ENCODE data around the gene ATAD3C. TPM values are rescaled to one million over a fixed set of nuclear protein-coding genes. Genes with fewer than 3 reads are reported as not detected.

Gene ATAD3C
- polyA plus RNA-seq, 1 of the 3 experiments (the other 2 are of a cell fraction) = 0.38 TPM

GRCh38 chr1:1421907-1422464 lies 27.5 kb upstream of the ATAD3C start:
- Histone ChIP-seq H3K4me3 (ENCODE audit: low read depth in 2 of 2, low read length in 1 of 2) (no peak overlapping the region), H3K9ac (no peak overlapping the region), H3K27me3 (ENCODE audit: insufficient read depth) (no peaks in the 10 kb centered on the region), H3K9me3 (no peaks in the 10 kb centered on the region), H2AFZ (ENCODE audit: low read depth) (no peak overlapping the region), H3K4me2 (no peak overlapping the region), H3K36me3 (replicated peaks in 1 of 2; ENCODE audit: control insufficient read depth in 1 of 2, insufficient read depth in 2 of 2, low read length in 1 of 2) (no peaks in the 10 kb centered on the region), H3F3A (replicated peaks; ENCODE audit: insufficient read depth) (no peaks in the 10 kb centered on the region), H4K20me1 (ENCODE audit: insufficient read depth) (no peaks in the 10 kb centered on the region), H3K79me2 (ENCODE audit: insufficient read depth) (no peaks in the 10 kb centered on the region), H3K27ac (ENCODE audit: low read depth in 2 of 2, low read length in 1 of 2) (no peak overlapping the region), H3K9me2 (no peaks in the 10 kb centered on the region), H3K4me1 (ENCODE audit: control insufficient read depth in 1 of 2, insufficient read depth in 2 of 2, low read depth in 1 of 2, low read length in 1 of 2) (no peaks in the 10 kb centered on the region; a peak in 2 of 4 replicates)
- ChIA-PET CTCF (interaction anchor here (0.8 to 2.8 kb wide), 3 partner anchors 14 to 84 kb away, joined by 3 to 14 read pairs (median 3); partner anchors contain the start of gene MRPL20), POLR2A (no interaction called here)
- WGBS (ENCODE audit: low lambda C conversion rate) = 100% methylated on average over 3 of the region's 7 CpGs
- peak; percentile 34 for DNase-seq
- TF ChIP-seq NRF1 (IDR thresholded peaks at IDR 0.05; ENCODE audit: low read depth, low read length) = no peak
- no peak for TF ChIP-seq NFIC (IDR thresholded peaks at IDR 0.05; ENCODE audit: borderline replicate concordance)
- TF ChIP-seq ELF1 (IDR thresholded peaks at IDR 0.05) = no peak

GRCh38 chr1:1422465-1423244 lies 26.8 kb upstream of the ATAD3C start:
- H3K4me3 ChIP-seq (ENCODE audit: low read depth in 2 of 2, low read length in 1 of 2) = no peak overlapping the region
- 81% methylated on average over 12 of the region's 29 CpGs for WGBS (ENCODE audit: low lambda C conversion rate)
- H3K4me1 ChIP-seq (ENCODE audit: control insufficient read depth in 1 of 2, insufficient read depth in 2 of 2, low read depth in 1 of 2, low read length in 1 of 2) = no peaks in the 10 kb centered on the region; a peak in 2 of 4 replicates
- no peak overlapping the region for H3K4me2 ChIP-seq
- no peaks in the 10 kb centered on the region for H3K79me2 ChIP-seq (ENCODE audit: insufficient read depth)
- H3K9me2 ChIP-seq = no peaks in the 10 kb centered on the region
- no peak for DNase-seq
- no peaks in the 10 kb centered on the region for H3F3A ChIP-seq (replicated peaks; ENCODE audit: insufficient read depth)
- H3K36me3 ChIP-seq (replicated peaks in 1 of 2; ENCODE audit: control insufficient read depth in 1 of 2, insufficient read depth in 2 of 2, low read length in 1 of 2) = no peaks in the 10 kb centered on the region
- no peaks in the 10 kb centered on the region for H3K27me3 ChIP-seq (ENCODE audit: insufficient read depth)
- H2AFZ ChIP-seq (ENCODE audit: low read depth) = peak overlapping the region; percentile 68; the same call in 1 of the 2 replicates
- H3K27ac ChIP-seq (ENCODE audit: low read depth in 2 of 2, low read length in 1 of 2) = no peak overlapping the region
- TF ChIP-seq TEAD4 (IDR thresholded peaks at IDR 0.05; ENCODE audit: borderline replicate concordance, insufficient read depth) (no peak), YY1 (IDR thresholded peaks at IDR 0.05; ENCODE audit: low read depth) (peak; percentile 69; the same call in 1 of the 2 replicates)
- CTCF ChIA-PET = interaction anchor here (0.8 to 2.8 kb wide), 3 partner anchors 15 to 83 kb away, joined by 3 to 14 read pairs (median 3); partner anchors contain the start of gene MRPL20
- POLR2A ChIA-PET = no interaction called here
- no peak overlapping the region for H3K9ac ChIP-seq
- H3K9me3 ChIP-seq = no peaks in the 10 kb centered on the region
- no peaks in the 10 kb centered on the region for H4K20me1 ChIP-seq (ENCODE audit: insufficient read depth)

GRCh38 chr1:1423245-1423597 lies 26.3 kb upstream of the ATAD3C start:
- TF ChIP-seq GATA2 (CRISPR knock-in tag; IDR thresholded peaks at IDR 0.05) (no peak), RXRA (IDR thresholded peaks at IDR 0.05; ENCODE audit: borderline replicate concordance, low read depth) (no peak)
- no peak overlapping the region for H3K27ac ChIP-seq (ENCODE audit: low read depth in 2 of 2, low read length in 1 of 2)
- CTCF ChIA-PET = no interaction called here
- DNase-seq = no peak
- H3K4me3 ChIP-seq (ENCODE audit: low read depth in 2 of 2, low read length in 1 of 2) = no peak overlapping the region
- no peak overlapping the region for H3K4me2 ChIP-seq
- H2AFZ ChIP-seq (ENCODE audit: low read depth) = no peak overlapping the region
- H3K27me3 ChIP-seq (ENCODE audit: insufficient read depth) = no peaks in the 10 kb centered on the region
- H3K4me1 ChIP-seq (ENCODE audit: control insufficient read depth in 1 of 2, insufficient read depth in 2 of 2, low read depth in 1 of 2, low read length in 1 of 2) = no peaks in the 10 kb centered on the region; a peak in 2 of 4 replicates
- POLR2A ChIA-PET = no interaction called here
- 92% methylated on average over 7 of the region's 7 CpGs for WGBS (ENCODE audit: low lambda C conversion rate)
- H4K20me1 ChIP-seq (ENCODE audit: insufficient read depth) = no peaks in the 10 kb centered on the region
- H3K9me3 ChIP-seq = no peaks in the 10 kb centered on the region
- H3F3A ChIP-seq (replicated peaks; ENCODE audit: insufficient read depth) = no peaks in the 10 kb centered on the region
- no peak overlapping the region for H3K9ac ChIP-seq
- H3K79me2 ChIP-seq (ENCODE audit: insufficient read depth) = no peaks in the 10 kb centered on the region
- no peaks in the 10 kb centered on the region for H3K9me2 ChIP-seq
- H3K36me3 ChIP-seq (replicated peaks in 1 of 2; ENCODE audit: control insufficient read depth in 1 of 2, insufficient read depth in 2 of 2, low read length in 1 of 2) = no peaks in the 10 kb centered on the region

All from SK-N-SH (cell line).